ENCODE measurements around the gene DYNC1LI2. TPM values are rescaled to one million over a fixed set of nuclear protein-coding genes. Genes with fewer than 3 reads are reported as not detected.
"Not testable (repeated sequence)": the region's sequence is repeated elsewhere in the genome, so short reads cannot be mapped to it uniquely, and the experiment has no call there.

Gene DYNC1LI2
- total RNA-seq, 2 experiments from 2014 or later, result 48.9 to 62.4 TPM

- no peaks in the 10 kb centered on the region for H3K79me2 ChIP-seq (ENCODE audit: insufficient read depth, low read depth, low read length)
- POLR2A ChIA-PET, result no interaction called here
- CTCF ChIA-PET (ENCODE audit: unreplicated experiment), result no interaction called here
- H3K9me3 ChIP-seq (ENCODE audit: low read length), result no peaks in the 10 kb centered on the region
- no TSS peak for BruUV-seq (replicated peaks)
- intact Hi-C loops (cut with micrococcal nuclease; ENCODE audit: unreplicated experiment), result no loop called here
- no peaks in the 10 kb centered on the region for H3K4me1 ChIP-seq (ENCODE audit: insufficient read depth, low read length, poor library complexity, severe bottlenecking)
- no peak overlapping the region for H2AFZ ChIP-seq (ENCODE audit: low read length)
- no peaks in the 10 kb centered on the region for H4K20me1 ChIP-seq (ENCODE audit: insufficient read depth, low read length)
- H3K4me2 ChIP-seq (ENCODE audit: low read length), result no peak overlapping the region
- H3K36me3 ChIP-seq (ENCODE audit: insufficient read depth, low read length), result no peaks in the 10 kb centered on the region
- no peak for DNase-seq (ENCODE audit: low spot score)
- no peaks in the 10 kb centered on the region for H3K9me2 ChIP-seq (ENCODE audit: insufficient read depth, low read length)
- H3K4me3 ChIP-seq (ENCODE audit: low read depth, low read length, poor library complexity, severe bottlenecking), result no peak overlapping the region
- TF ChIP-seq EZH2phosphoT487 (IDR thresholded peaks at IDR 0.05; ENCODE audit: borderline replicate concordance, low read depth, low read length), result no peak
- TF ChIP-seq CTCF (conservative IDR thresholded peaks at IDR 0.05; ENCODE audit: low read length), result no peak
- no peak overlapping the region for H3K27ac ChIP-seq (ENCODE audit: low read depth, low read length, poor library complexity, severe bottlenecking)
These were observed 62.1 kb downstream of the DYNC1LI2 start for GRCh38 chr16:66689282-66689681.

- no peaks in the 10 kb centered on the region for H4K20me1 ChIP-seq (ENCODE audit: insufficient read depth, low read length)
- H3K36me3 ChIP-seq (ENCODE audit: insufficient read depth, low read length), result no peaks in the 10 kb centered on the region
- POLR2A ChIA-PET, result interaction anchor here (0.6 to 0.9 kb wide), 2 partner anchors 9 to 125 kb away, joined by 4 read pairs; no protein-coding TSS in a partner anchor
- no TSS peak for BruUV-seq (replicated peaks)
- TF ChIP-seq CTCF (conservative IDR thresholded peaks at IDR 0.05; ENCODE audit: low read length), result no peak
- no peak for TF ChIP-seq EZH2phosphoT487 (IDR thresholded peaks at IDR 0.05; ENCODE audit: borderline replicate concordance, low read depth, low read length)
- CTCF ChIA-PET (ENCODE audit: unreplicated experiment), result no interaction called here
- no peak overlapping the region for H3K27ac ChIP-seq (ENCODE audit: low read depth, low read length, poor library complexity, severe bottlenecking)
- no peaks in the 10 kb centered on the region for H3K79me2 ChIP-seq (ENCODE audit: insufficient read depth, low read depth, low read length)
- H3K9me2 ChIP-seq (ENCODE audit: insufficient read depth, low read length), result no peaks in the 10 kb centered on the region
- no peak for DNase-seq (ENCODE audit: low spot score)
- no peak overlapping the region for H3K4me2 ChIP-seq (ENCODE audit: low read length)
- no peak overlapping the region for H2AFZ ChIP-seq (ENCODE audit: low read length)
- H3K4me1 ChIP-seq (ENCODE audit: insufficient read depth, low read length, poor library complexity, severe bottlenecking), result no peaks in the 10 kb centered on the region
- intact Hi-C loops (cut with micrococcal nuclease; ENCODE audit: unreplicated experiment), result no loop called here
- H3K9me3 ChIP-seq (ENCODE audit: low read length), result no peaks in the 10 kb centered on the region
- H3K4me3 ChIP-seq (ENCODE audit: low read depth, low read length, poor library complexity, severe bottlenecking), result no peak overlapping the region
These were observed 63.3 kb downstream of the DYNC1LI2 start for GRCh38 chr16:66687906-66688625.

GRCh38 chr16:66685501-66686115 is 65.8 kb downstream of the DYNC1LI2 start:
- DNase-seq (ENCODE audit: low spot score); H4K20me1 ChIP-seq (ENCODE audit: insufficient read depth, low read length); H3K27ac ChIP-seq (ENCODE audit: low read depth, low read length, poor library complexity, severe bottlenecking); H3K4me2 ChIP-seq (ENCODE audit: low read length); intact Hi-C loops (cut with micrococcal nuclease; ENCODE audit: unreplicated experiment); H3K4me3 ChIP-seq (ENCODE audit: low read depth, low read length, poor library complexity, severe bottlenecking); POLR2A ChIA-PET; CTCF ChIA-PET (ENCODE audit: unreplicated experiment); H3K4me1 ChIP-seq (ENCODE audit: insufficient read depth, low read length, poor library complexity, severe bottlenecking); H3K36me3 ChIP-seq (ENCODE audit: insufficient read depth, low read length); H2AFZ ChIP-seq (ENCODE audit: low read length); H3K79me2 ChIP-seq (ENCODE audit: insufficient read depth, low read depth, low read length); H3K9me2 ChIP-seq (ENCODE audit: insufficient read depth, low read length); H3K9me3 ChIP-seq (ENCODE audit: low read length); BruUV-seq (replicated peaks): not testable (repeated sequence)
